Activated CD4-positive, alpha-beta T cell treated with anti-CD3 and anti-CD28 coated beads, Interleukin-2, amount 50 U/mL, for 1 hour (primary cell): ENCODE results near the gene ADRA1B.

Source experiments
- DNase-seq: peaks from one replicate; pipeline ENCODE4 v3.0.0-alpha.2; 2020

Gene ADRA1B

GRCh38 chr5:159902444-159903121, 13.7 kb upstream of the ADRA1B start:
- DNase-seq = no peak

- DNase-seq = no peak
Measured at GRCh38 chr5:159903131-159903530, 13.2 kb upstream of the ADRA1B start.

GRCh38 chr5:159904874-159905273, 11.4 kb upstream of the ADRA1B start:
- no peak for DNase-seq

GRCh38 chr5:159905496-159905895, 10.8 kb upstream of the ADRA1B start:
- no peak for DNase-seq

- DNase-seq = no peak
Measured at GRCh38 chr5:159906463-159906862, 9.8 kb upstream of the ADRA1B start.

GRCh38 chr5:159906943-159907342, 9.3 kb upstream of the ADRA1B start:
- no peak for DNase-seq

- no peak for DNase-seq
Measured at GRCh38 chr5:159907689-159908590, 8.3 kb upstream of the ADRA1B start.

GRCh38 chr5:159908591-159908940, 7.7 kb upstream of the ADRA1B start:
- DNase-seq = no peak

GRCh38 chr5:159909126-159909525, 7.2 kb upstream of the ADRA1B start:
- DNase-seq = no peak

GRCh38 chr5:159910207-159910842, 6.0 kb upstream of the ADRA1B start:
- DNase-seq = no peak

- DNase-seq = no peak
Measured at GRCh38 chr5:159910843-159911229, 5.4 kb upstream of the ADRA1B start.

- no peak for DNase-seq
Measured at GRCh38 chr5:159911349-159911748, 4.9 kb upstream of the ADRA1B start.

GRCh38 chr5:159912033-159912800, 4.1 kb upstream of the ADRA1B start:
- DNase-seq = no peak

GRCh38 chr5:159913048-159913447, 3.2 kb upstream of the ADRA1B start:
- DNase-seq = no peak

GRCh38 chr5:159913501-159913900, 2.8 kb upstream of the ADRA1B start:
- no peak for DNase-seq

- DNase-seq = no peak
Measured at GRCh38 chr5:159916841-159917761, 819 bp downstream of the ADRA1B start.

GRCh38 chr5:159917994-159918393, 1.7 kb downstream of the ADRA1B start:
- no peak for DNase-seq

GRCh38 chr5:159921721-159922120, 5.4 kb downstream of the ADRA1B start:
- DNase-seq = no peak

GRCh38 chr5:159923008-159923407, 6.7 kb downstream of the ADRA1B start:
- DNase-seq = no peak

- DNase-seq = no peak
Measured at GRCh38 chr5:159928122-159928909, 12.0 kb downstream of the ADRA1B start.

- no peak for DNase-seq
Measured at GRCh38 chr5:159929176-159929575, 12.9 kb downstream of the ADRA1B start.
